Cardiac muscle cell (in vitro differentiated cells and primary cell): Measurements from ENCODE around the gene WFDC2. TPM values are rescaled to one million over a fixed set of nuclear protein-coding genes. Genes with fewer than 3 reads are reported as not detected.

ENCODE experiments used
- DNase-seq, 2 donors: peaks; one replicate each; pipeline versions ENCODE4 v3.0.0 to v3.0.0-alpha.2; 2010 to 2017; ENCODE audit warnings: low read depth in 1 of 2, low spot score in 1 of 2
- H3K27ac ChIP-seq: fragments of 200-600 bp; sonication (generic); 2 replicates; pipeline ENCODE4 v1.5.1; 2016
- H3K27me3 ChIP-seq: fragments of 200-600 bp; sonication (generic); 2 replicates; pipeline ENCODE4 v1.6.0; 2016; ENCODE audit warnings: control low read depth
- H3K36me3 ChIP-seq: fragments of 200-600 bp; sonication (generic); 2 replicates; pipeline ENCODE4 v1.5.1; 2016; ENCODE audit warnings: control low read depth
- H3K4me1 ChIP-seq: fragments of 200-600 bp; sonication (generic); 2 replicates; pipeline ENCODE4 v1.8.1; 2017; ENCODE audit warnings: low read depth, mild to moderate bottlenecking, mixed run types
- H3K4me3 ChIP-seq: fragments of 200-600 bp; sonication (generic); 2 replicates; pipeline ENCODE4 v1.5.1; 2016; ENCODE audit warnings: mild to moderate bottlenecking
- H3K9me3 ChIP-seq: fragments of 200-600 bp; sonication (generic); 2 replicates; pipeline ENCODE4 v1.5.1; 2017; ENCODE audit warnings: low read depth, mild to moderate bottlenecking, control low read depth
- CTCF ChIP-seq: IDR thresholded peaks from 2 replicates; pipeline ENCODE4 v1.5.1; 2012; ENCODE audit warnings: low read depth, mild to moderate bottlenecking, low read length
- polyA plus RNA-seq: library from polyadenylated mRNA; unstranded; fragments of >200 nt; fragmentation: Nextera tagmentation; extraction: Ambion mirVana; gene quantifications from 2 replicates; pipeline ENCODE4 v1.2.1, GENCODE V29; 2016
- total RNA-seq: library from RNA; depleted of rRNA; stranded (reverse); fragments of >200 nt; gene quantifications from 2 replicates; pipeline ENCODE4 v1.2.3, GENCODE V29; 2016

Gene WFDC2
- total RNA-seq: 0.95 and 3.0 TPM in 2 replicates
- 7.5 and 8.5 TPM in 2 replicates for polyA plus RNA-seq

GRCh38 chr20:45469336-45470261, at the start of gene WFDC2:
Gene WFDC2, plus strand, starts transcription at chr20:45469753. Its CDS starts 29 bp downstream, at chr20:45469782.
- TF ChIP-seq CTCF: no peak
- peaks cover 4% of the 10 kb centered on the region for H3K4me1 ChIP-seq
- H3K9me3 ChIP-seq: no peaks in the 10 kb centered on the region
- H3K27me3 ChIP-seq: peaks cover 35% of the 10 kb centered on the region
- H3K4me3 ChIP-seq: peak within 1 kb of the TSS; percentile 41
- no peaks in the 10 kb centered on the region for H3K36me3 ChIP-seq
- no peak within 1 kb of the TSS for H3K27ac ChIP-seq
- peak in 1 of 2 donors; percentile 13 for DNase-seq

- Histone ChIP-seq H3K4me3 (no peak overlapping the region), H3K9me3 (no peaks in the 10 kb centered on the region), H3K27ac (no peak overlapping the region), H3K27me3 (no peaks in the 10 kb centered on the region), H3K36me3 (peaks cover 29% of the 10 kb centered on the region), H3K4me1 (peaks cover 9% of the 10 kb centered on the region)
- TF ChIP-seq CTCF: no peak
- DNase-seq: no peak
These were observed 49.4 kb upstream of the WFDC2 start for GRCh38 chr20:45420125-45420524.

- Histone ChIP-seq H3K27me3 (no peaks in the 10 kb centered on the region), H3K4me3 (no peak overlapping the region), H3K9me3 (no peaks in the 10 kb centered on the region), H3K27ac (no peak overlapping the region), H3K36me3 (peaks cover 33% of the 10 kb centered on the region), H3K4me1 (no peaks in the 10 kb centered on the region)
- no peak for TF ChIP-seq CTCF
- no peak for DNase-seq
These were observed 45.9 kb upstream of the WFDC2 start for GRCh38 chr20:45423700-45424099.

GRCh38 chr20:45425561-45425960, 44.0 kb upstream of the WFDC2 start:
- peaks cover 26% of the 10 kb centered on the region for H3K36me3 ChIP-seq
- no peak overlapping the region for H3K27ac ChIP-seq
- no peak for DNase-seq
- TF ChIP-seq CTCF: no peak
- no peak overlapping the region for H3K4me3 ChIP-seq
- H3K27me3 ChIP-seq: no peaks in the 10 kb centered on the region
- no peaks in the 10 kb centered on the region for H3K4me1 ChIP-seq
- no peaks in the 10 kb centered on the region for H3K9me3 ChIP-seq

- no peaks in the 10 kb centered on the region for H3K9me3 ChIP-seq
- no peak overlapping the region for H3K27ac ChIP-seq
These were observed 43.1 kb upstream of the WFDC2 start for GRCh38 chr20:45426320-45427016.

More at GRCh38 chr20:45426320-45427016, 43.1 kb upstream of the WFDC2 start:
- Histone ChIP-seq H3K4me3 (no peak overlapping the region), H3K27me3 (no peaks in the 10 kb centered on the region), H3K4me1 (no peaks in the 10 kb centered on the region), H3K36me3 (peaks cover 20% of the 10 kb centered on the region)
- no peak for TF ChIP-seq CTCF
- no peak for DNase-seq
